SHP77 treated with DMSO at 0.1 percent for 48 hours (cell line): ENCODE results near the gene KERA.

Experiments used
- DNase-seq: peaks from one replicate; lab custom pipeline; 2025; lab: John Stamatoyannopoulos, UW

Gene KERA

DNA sequence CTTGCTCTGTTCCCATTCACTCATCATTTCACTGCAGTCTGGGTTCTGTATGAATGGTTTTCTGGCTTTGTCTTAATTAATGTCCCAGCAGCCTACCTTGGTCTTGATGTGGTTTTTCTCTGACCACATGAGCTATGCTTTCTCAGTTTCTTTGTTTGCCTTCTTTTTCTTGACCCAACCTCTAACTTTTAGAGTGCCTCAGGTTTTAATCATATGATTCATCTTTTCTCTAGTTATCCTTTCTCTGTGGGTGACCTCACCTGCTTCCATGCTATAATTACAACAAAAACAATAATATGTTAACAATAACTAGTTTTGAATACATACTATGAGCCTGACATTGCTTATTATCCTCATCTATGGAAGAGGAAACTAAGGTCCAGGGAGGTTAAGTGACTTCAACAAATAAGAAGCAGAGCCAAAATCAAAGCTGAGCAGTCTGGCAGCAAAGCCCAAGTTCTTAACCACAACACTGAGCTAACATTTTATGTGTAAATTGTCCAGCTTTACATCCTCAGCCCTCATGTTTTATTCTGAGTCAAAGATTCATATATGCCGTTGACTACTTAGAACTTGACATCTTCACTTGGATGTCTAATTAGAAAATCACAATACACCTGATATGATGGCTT is 48.4 kb downstream of the KERA start:
- DNase-seq: no peak

DNA sequence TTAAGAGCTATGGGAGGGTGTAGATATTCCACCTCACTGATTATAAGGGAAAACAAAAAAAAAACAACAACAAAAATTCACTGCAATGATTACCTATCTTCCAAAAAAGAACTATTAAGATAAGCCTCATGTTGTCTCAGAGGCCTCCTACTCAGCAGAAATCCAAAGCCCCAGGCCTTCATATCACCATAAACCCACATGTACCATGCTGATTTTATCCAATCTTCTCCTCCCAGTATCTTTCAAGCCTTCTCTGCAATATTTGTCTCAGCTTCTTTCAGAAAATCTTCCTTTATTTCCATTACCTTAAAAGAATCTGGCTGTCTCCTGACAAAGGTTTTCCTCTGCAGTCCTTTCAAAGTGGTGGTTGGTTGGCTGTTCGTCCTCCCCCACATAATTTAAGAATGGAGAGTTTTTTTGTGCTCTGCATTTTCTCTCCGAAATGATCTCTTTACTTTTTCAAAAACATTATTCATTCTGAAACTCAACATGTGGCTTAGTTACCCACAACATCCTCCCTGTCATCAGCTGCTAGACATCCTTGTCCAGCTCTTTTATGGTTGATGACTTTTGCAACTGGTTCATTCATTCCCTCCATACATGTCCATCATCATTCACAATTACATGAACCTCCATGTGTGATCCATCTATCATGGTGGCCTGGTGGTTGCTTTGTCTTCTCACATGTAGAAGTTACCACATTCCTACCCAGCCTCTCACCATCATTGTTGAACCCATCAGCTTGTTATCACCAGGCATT is 50.1 kb downstream of the KERA start:
- no peak for DNase-seq

GRCh38 chr12:91004872-91005271 is 53.0 kb downstream of the KERA start, which contains the start of gene EPYC:
TSS of gene EPYC (minus strand) at chr12:91004972. CDS start at chr12:91002565, 2,407 bp downstream.
- DNase-seq: no peak

- no peak for DNase-seq
These were observed 54.1 kb downstream of the KERA start for GRCh38 chr12:91003737-91004136.

- DNase-seq: peak; percentile 8
These were observed 56.5 kb downstream of the KERA start for GRCh38 chr12:91001306-91001705.
